Hepatic stellate cell (primary cell): ENCODE measurements around the gene CAMKV.
A peak's percentile ranks its signal among the peaks of the same experiment; 100 is the strongest.
"Not testable (repeated sequence)": the region's sequence is repeated elsewhere in the genome, so short reads cannot be mapped to it uniquely, and the experiment has no call there.

ENCODE experiments used
- DNase-seq: peaks from one replicate; pipeline ENCODE4 v3.0.0; 2011; ENCODE audit warnings: low spot score

The CAMKV gene

GRCh38 chr3:49845694-49846093 is 24.0 kb downstream of the CAMKV start:
- no peak for DNase-seq

- no peak for DNase-seq
Measured at GRCh38 chr3:49844464-49845183, 25.1 kb downstream of the CAMKV start.

- DNase-seq = no peak
Measured at GRCh38 chr3:49842843-49843517, 26.7 kb downstream of the CAMKV start.

GRCh38 chr3:49841806-49842205 is 27.9 kb downstream of the CAMKV start:
- no peak for DNase-seq

GRCh38 chr3:49841126-49841696 is 28.5 kb downstream of the CAMKV start:
- DNase-seq = no peak

- no peak for DNase-seq
Measured at GRCh38 chr3:49840388-49840787, 29.3 kb downstream of the CAMKV start.

- peak; percentile 78 for DNase-seq
Measured at GRCh38 chr3:49839193-49839809, 30.4 kb downstream of the CAMKV start.

GRCh38 chr3:49831341-49831740 is 38.4 kb downstream of the CAMKV start:
- no peak for DNase-seq

GRCh38 chr3:49826016-49826415 is 43.7 kb downstream of the CAMKV start:
- no peak for DNase-seq

GRCh38 chr3:49823131-49823530 is 46.6 kb downstream of the CAMKV start:
- not testable (repeated sequence) for DNase-seq

- DNase-seq = peak; percentile 93
Measured at GRCh38 chr3:49813497-49814174, 56.1 kb downstream of the CAMKV start, which contains the start of gene UBA7. TSS of gene UBA7 (minus strand) at chr3:49813953. CDS start at chr3:49813787, 166 bp downstream.

- DNase-seq = peak; percentile 31
Measured at GRCh38 chr3:49812916-49813496, 56.7 kb downstream of the CAMKV start.
